B cell (primary cell): ENCODE data around the gene MYG1.

Experiments
- EZH2 ChIP-seq: IDR thresholded peaks from 2 replicates; pipeline ENCODE4 v1.6.1; 2012; ENCODE audit warnings: borderline replicate concordance, low read depth, mild to moderate bottlenecking, moderate library complexity, low read length; ENCODE audit not compliant: insufficient read depth, poor library complexity, severe bottlenecking
- TF ChIP-seq, protein P1 (sequence below): fragments of 200-600 bp; IDR thresholded peaks from one replicate; pipeline ENCODE4 v1.8.0; 2022; ENCODE audit warnings: antibody characterized with exemption, mild to moderate bottlenecking

DNA sequence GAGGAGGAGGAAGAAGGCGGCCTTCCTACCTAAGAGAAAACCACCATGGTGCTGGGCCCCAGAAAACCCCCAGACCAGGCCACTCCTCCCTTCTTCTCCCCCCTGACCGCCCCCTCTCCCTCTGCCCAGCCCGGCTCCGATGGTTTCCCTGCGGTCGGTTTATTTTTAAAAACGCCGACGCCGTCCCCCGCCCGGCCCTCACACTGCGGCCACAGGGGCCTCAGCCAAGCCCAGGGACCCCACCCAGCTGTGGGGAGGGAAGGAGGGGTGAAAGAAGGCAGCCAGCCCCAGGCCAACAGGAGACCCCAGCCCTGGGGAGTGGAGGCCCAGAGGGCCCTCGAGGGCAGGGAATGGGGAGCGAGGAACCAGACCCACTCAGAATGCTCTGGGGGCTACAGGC lies 33.2 kb downstream of the MYG1 start:
- TF ChIP-seq, protein P1, sequence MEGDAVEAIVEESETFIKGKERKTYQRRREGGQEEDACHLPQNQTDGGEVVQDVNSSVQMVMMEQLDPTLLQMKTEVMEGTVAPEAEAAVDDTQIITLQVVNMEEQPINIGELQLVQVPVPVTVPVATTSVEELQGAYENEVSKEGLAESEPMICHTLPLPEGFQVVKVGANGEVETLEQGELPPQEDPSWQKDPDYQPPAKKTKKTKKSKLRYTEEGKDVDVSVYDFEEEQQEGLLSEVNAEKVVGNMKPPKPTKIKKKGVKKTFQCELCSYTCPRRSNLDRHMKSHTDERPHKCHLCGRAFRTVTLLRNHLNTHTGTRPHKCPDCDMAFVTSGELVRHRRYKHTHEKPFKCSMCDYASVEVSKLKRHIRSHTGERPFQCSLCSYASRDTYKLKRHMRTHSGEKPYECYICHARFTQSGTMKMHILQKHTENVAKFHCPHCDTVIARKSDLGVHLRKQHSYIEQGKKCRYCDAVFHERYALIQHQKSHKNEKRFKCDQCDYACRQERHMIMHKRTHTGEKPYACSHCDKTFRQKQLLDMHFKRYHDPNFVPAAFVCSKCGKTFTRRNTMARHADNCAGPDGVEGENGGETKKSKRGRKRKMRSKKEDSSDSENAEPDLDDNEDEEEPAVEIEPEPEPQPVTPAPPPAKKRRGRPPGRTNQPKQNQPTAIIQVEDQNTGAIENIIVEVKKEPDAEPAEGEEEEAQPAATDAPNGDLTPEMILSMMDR, result no peak
- TF ChIP-seq EZH2, result no peak
